B cell (primary cell): ENCODE results near the gene RGS6. TPM values are rescaled to one million over a fixed set of nuclear protein-coding genes. Genes with fewer than 3 reads are reported as not detected.

Experiments
- ATAC-seq: fragments of 200-7000 bp; cut with Tn5 transposase; one replicate; pipeline ENCODE4 v1.10.0; 2021; ENCODE audit warnings: low read depth, mild to moderate bottlenecking, moderate number of reproducible peaks, moderate library complexity
- CTCF ChIA-PET: fragments of 350-600 bp; sonication (Branson Sonifier 250); formaldehyde crosslinking; loops from one replicate; lab custom pipeline; 2021; ENCODE audit warnings: antibody characterized with exemption, inconsistent platforms; lab: Charles Lee
- POLR2A ChIA-PET: fragments of 350-600 bp; sonication (Branson Sonifier 250); formaldehyde crosslinking; loops from one replicate; lab custom pipeline; 2021; ENCODE audit warnings: antibody characterized with exemption; lab: Charles Lee
- DNase-seq: peaks from one replicate; pipeline ENCODE4 v3.0.0; 2013
- H2AFZ ChIP-seq: 2 replicates; pipeline ENCODE4 v1.6.1; 2012; ENCODE audit warnings: mild to moderate bottlenecking, low read depth, low read length; ENCODE audit not compliant: insufficient read depth, poor library complexity, severe bottlenecking
- H3K27ac ChIP-seq, 2 donors: 1 replicate in 1 of 2; 2 replicates in 1 of 2; pipeline ENCODE4 v1.5.1; 2012 to 2013; ENCODE audit warnings: low read length in 2 of 2, mild to moderate bottlenecking in 2 of 2, moderate library complexity in 1 of 2
- H3K27me3 ChIP-seq, 4 experiments: fragments of 200-600 bp in 1 of 4; sonication (generic) in 1 of 4; replicated peaks in 1 of 4; 1 replicate in 2 of 4; 2 replicates in 2 of 4; pipeline versions ENCODE4 v1.6.1 to v1.7.0; 2013 to 2016; ENCODE audit warnings: low read length in 3 of 4, mild to moderate bottlenecking in 2 of 4, mixed read lengths in 1 of 4, moderate library complexity in 1 of 4; ENCODE audit not compliant: insufficient read depth in 4 of 4, control insufficient read depth in 3 of 4; ENCODE audit errors: control extremely low read depth in 1 of 4
- H3K36me3 ChIP-seq, 2 experiments: replicated peaks in 1 of 2; 1 replicate in 1 of 2; 2 replicates in 1 of 2; pipeline versions ENCODE4 v1.6.1 to v1.7.1; 2013; ENCODE audit warnings: low read length in 1 of 2; ENCODE audit not compliant: insufficient read depth in 2 of 2, control insufficient read depth in 1 of 2; ENCODE audit errors: control extremely low read depth in 1 of 2, extremely low read depth in 1 of 2
- H3K4me1 ChIP-seq, 2 donors: fragments of 200-600 bp in 1 of 2; sonication (generic) in 1 of 2; 1 replicate in 1 of 2; 2 replicates in 1 of 2; pipeline versions ENCODE4 v1.5.1 to v1.6.1; 2013 to 2017; ENCODE audit warnings: low read length in 2 of 2; ENCODE audit not compliant: control insufficient read depth in 2 of 2, insufficient read depth in 2 of 2
- H3K4me2 ChIP-seq: replicated peaks from 2 replicates; pipeline ENCODE3; 2012; ENCODE audit warnings: mild to moderate bottlenecking, low read depth, low read length; ENCODE audit not compliant: poor library complexity, severe bottlenecking
- H3K4me3 ChIP-seq, 5 experiments: fragments of 200-600 bp in 1 of 5; sonication (generic) in 1 of 5; 1 replicate in 3 of 5; 2 replicates in 2 of 5; pipeline versions ENCODE4 v1.5.1 to v1.7.0; 2011 to 2016; ENCODE audit warnings: low read length in 4 of 5, mild to moderate bottlenecking in 4 of 5, low read depth in 2 of 5, control low read depth in 1 of 5, moderate library complexity in 1 of 5; ENCODE audit not compliant: insufficient read depth in 1 of 5; ENCODE audit errors: control extremely low read depth in 1 of 5, extremely low read depth in 1 of 5
- H3K79me2 ChIP-seq: fragments of 200-600 bp; sonication (generic); one replicate; pipeline ENCODE4 v1.6.0; 2016; ENCODE audit warnings: low read length; ENCODE audit not compliant: control insufficient read depth, insufficient read depth
- H3K9ac ChIP-seq: fragments of 200-600 bp; sonication (generic); 2 replicates; pipeline ENCODE4 v1.6.1; 2017; ENCODE audit warnings: mild to moderate bottlenecking, low read length, moderate library complexity
- H3K9me3 ChIP-seq, 3 donors: one replicate each; pipeline versions ENCODE4 v1.6.1 to v1.7.1; 2013; ENCODE audit warnings: low read length in 2 of 3; ENCODE audit not compliant: control insufficient read depth in 2 of 3, insufficient read depth in 1 of 3; ENCODE audit errors: control extremely low read depth in 1 of 3
- H4K20me1 ChIP-seq: 2 replicates; pipeline ENCODE4 v1.6.0; 2012; ENCODE audit warnings: mild to moderate bottlenecking, low read length; ENCODE audit not compliant: insufficient read depth, control insufficient read depth, poor library complexity, severe bottlenecking
- H3K27ac Mint-ChIP-seq: one replicate; pipeline ENCODE4 v1.8.0; 2021; ENCODE audit warnings: mixed read lengths
- H3K27me3 Mint-ChIP-seq: one replicate; pipeline ENCODE4 v1.8.0; 2021; ENCODE audit warnings: mixed read lengths
- H3K4me1 Mint-ChIP-seq: one replicate; pipeline ENCODE4 v1.8.0; 2021; ENCODE audit warnings: mixed read lengths
- H3K4me3 Mint-ChIP-seq: one replicate; pipeline ENCODE4 v1.8.0; 2021; ENCODE audit warnings: mixed read lengths
- H3K9me3 Mint-ChIP-seq: one replicate; pipeline ENCODE4 v1.8.0; 2022; ENCODE audit warnings: mixed read lengths; ENCODE audit not compliant: insufficient read depth
- CTCF ChIP-seq: fragments of 200-600 bp; IDR thresholded peaks from one replicate; pipeline ENCODE4 v1.8.0; 2022; ENCODE audit warnings: antibody characterized with exemption, mild to moderate bottlenecking
- EZH2 ChIP-seq: IDR thresholded peaks from 2 replicates; pipeline ENCODE4 v1.6.1; 2012; ENCODE audit warnings: borderline replicate concordance, low read depth, mild to moderate bottlenecking, moderate library complexity, low read length; ENCODE audit not compliant: insufficient read depth, poor library complexity, severe bottlenecking
- WGBS: methylation state at CpG from one replicate; pipeline ENCODE4 v1.1.5; 2013; ENCODE audit warnings: missing lambda C conversion rate; ENCODE audit not compliant: insufficient coverage; 5-methylcytosine and 5-hydroxymethylcytosine counted together
- intact Hi-C: fragments of 100-400 bp; cut with micrococcal nuclease; formaldehyde crosslinking; loops from one replicate; pipeline ENCODE4 v1.10.0; 2022
- polyA plus RNA-seq: library from polyadenylated mRNA; depleted of rRNA; stranded (reverse); fragments of >200 nt; gene quantifications from 2 replicates; pipeline ENCODE4 v1.2.3, GENCODE V29; 2012
- total RNA-seq, 2 donors: library from RNA; stranded (reverse); fragments of 120-200 nt in 1 of 2; gene quantifications; 1 replicate in 1 of 2; 2 replicates in 1 of 2; pipeline versions ENCODE4 v1.2.3 to v1.2.4, GENCODE V29; 2013 to 2022

Gene RGS6
- total and polyA plus RNA-seq, 2 donors (not counting 1 experiment from before 2014, with no cell fraction given), result 0.07 TPM; not detected in 1

- ATAC-seq (no peak), DNase-seq (no peak)
- peaks cover 3% of the 10 kb centered on the region for H3K27me3 Mint-ChIP-seq
- ChIA-PET POLR2A (no interaction called here), CTCF (no interaction called here)
- Histone ChIP-seq H3K4me2 (no peak overlapping the region), H3K36me3 (no peaks in the 10 kb centered on the region), H3K4me1 (no peaks in the 10 kb centered on the region), H3K79me2 (no peaks in the 10 kb centered on the region), H3K4me3 (no peak overlapping the region), H3K9ac (no peak overlapping the region), H3K27me3 (no peaks in the 10 kb centered on the region), H2AFZ (no peak overlapping the region), H4K20me1 (no peaks in the 10 kb centered on the region), H3K27ac (no peak overlapping the region), H3K9me3 (no peaks in the 10 kb centered on the region)
- intact Hi-C loops, result no loop called here
- H3K9me3 Mint-ChIP-seq, result no peaks in the 10 kb centered on the region
- WGBS, result no CpG with 5 or more reads among the region's 1 CpG
- H3K4me3 Mint-ChIP-seq, result no peak overlapping the region
- no peaks in the 10 kb centered on the region for H3K4me1 Mint-ChIP-seq
- no peak overlapping the region for H3K27ac Mint-ChIP-seq
- TF ChIP-seq CTCF (no peak), EZH2 (no peak)
Observed at GRCh38 chr14:72070458-72070857, 138.2 kb downstream of the RGS6 start.

DNA sequence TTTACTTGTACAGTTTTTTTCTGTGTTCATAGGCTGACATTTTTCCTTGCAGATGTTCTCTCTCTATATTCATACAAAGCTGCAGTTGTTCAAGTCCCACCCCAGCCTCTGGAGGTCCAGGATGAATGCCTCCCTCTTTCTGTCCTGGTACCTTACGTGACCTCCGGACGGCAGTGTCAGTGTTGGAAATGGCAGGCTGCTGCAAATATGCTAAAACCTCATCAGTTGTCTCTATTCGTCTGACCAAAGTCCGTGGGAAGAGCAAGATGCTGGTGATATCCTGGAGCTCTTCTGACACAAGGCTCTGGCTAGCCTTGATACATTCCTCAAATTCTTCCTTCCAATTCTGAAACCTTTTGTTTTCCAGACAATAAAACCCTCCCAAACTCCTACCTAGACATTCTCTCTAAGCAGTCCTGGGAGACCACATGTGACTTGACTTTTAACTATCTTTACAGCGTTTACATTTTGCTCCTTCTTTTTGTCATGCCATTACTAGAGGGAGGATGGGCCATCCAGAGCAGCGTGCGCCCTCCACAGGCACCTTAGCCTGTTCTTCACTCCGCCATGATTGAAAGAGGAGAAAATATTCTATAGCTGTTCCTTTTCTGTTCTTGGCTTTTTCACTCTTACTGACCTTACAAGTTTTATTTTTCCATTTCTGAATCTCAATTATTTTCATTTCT is 143.6 kb downstream of the RGS6 start:
- Mint-ChIP-seq H3K27ac (no peak overlapping the region), H3K4me1 (no peaks in the 10 kb centered on the region), H3K4me3 (no peak overlapping the region), H3K27me3 (peaks cover 12% of the 10 kb centered on the region), H3K9me3 (no peaks in the 10 kb centered on the region)
- intact Hi-C loops, result no loop called here
- DNase-seq, result no peak
- Histone ChIP-seq H3K27me3 (peaks cover 0 to 5% (median 0%) of the 10 kb centered on the region in 4 experiments), H3K79me2 (no peaks in the 10 kb centered on the region), H3K4me3 (no peak overlapping the region), H3K27ac (no peak overlapping the region), H2AFZ (no peak overlapping the region), H3K4me1 (no peaks in the 10 kb centered on the region), H3K9ac (no peak overlapping the region), H3K4me2 (no peak overlapping the region), H3K9me3 (no peaks in the 10 kb centered on the region), H3K36me3 (no peaks in the 10 kb centered on the region), H4K20me1 (no peaks in the 10 kb centered on the region)
- CTCF ChIA-PET, result no interaction called here
- 100% methylated on average over 6 of the region's 9 CpGs for WGBS
- TF ChIP-seq EZH2 (no peak), CTCF (no peak)
- POLR2A ChIA-PET, result no interaction called here
- ATAC-seq, result no peak
